ENCODE results near the gene FDXR.
A peak's percentile ranks its signal among the peaks of the same experiment; 100 is the strongest.
"Not testable (repeated sequence)": the region's sequence is repeated elsewhere in the genome, so short reads cannot be mapped to it uniquely, and the experiment has no call there.

FDXR gene

GRCh38 chr17:74916136-74916850, 43.5 kb upstream of the FDXR start:
- no peak for DNase-seq (ENCODE audit: extremely low spot score)
- POLR2A ChIA-PET = interaction anchor here (1.8 kb wide), 1 partner anchor 43 kb away, joined by 7 read pairs; the partner anchor contains the start of gene FDXR
- TF ChIP-seq SUZ12 (IDR thresholded peaks at IDR 0.05) (no peak), BHLHE40 (IDR thresholded peaks at IDR 0.05; ENCODE audit: borderline replicate concordance) (no peak), PKNOX1 (IDR thresholded peaks at IDR 0.05) (no peak), ZNF384 (IDR thresholded peaks at IDR 0.05) (no peak), NFRKB (IDR thresholded peaks at IDR 0.05) (no peak), L3MBTL2 (conservative IDR thresholded peaks at IDR 0.05) (no peak), ELF4 (IDR thresholded peaks at IDR 0.05) (no peak), TARDBP (IDR thresholded peaks at IDR 0.05) (no peak), CTBP1 (IDR thresholded peaks at IDR 0.05; ENCODE audit: borderline replicate concordance) (no peak), HDGF (IDR thresholded peaks at IDR 0.05; ENCODE audit: borderline replicate concordance) (no peak), LEF1 (IDR thresholded peaks at IDR 0.05; ENCODE audit: borderline replicate concordance) (no peak), FOXA1 (IDR thresholded peaks at IDR 0.05) (no peak), FOXM1 (IDR thresholded peaks at IDR 0.05; ENCODE audit: borderline replicate concordance) (no peak), FOXK2 (IDR thresholded peaks at IDR 0.05) (no peak), ARNT (IDR thresholded peaks at IDR 0.05) (no peak), SP1 (IDR thresholded peaks at IDR 0.05) (no peak)
- CTCF ChIA-PET = no interaction called here

- POLR2A ChIA-PET; DNase-seq (ENCODE audit: extremely low spot score); CTCF ChIA-PET: not testable (repeated sequence)
These were observed 38.6 kb upstream of the FDXR start for GRCh38 chr17:74911423-74911822.

- CTCF ChIA-PET; DNase-seq (ENCODE audit: extremely low spot score): not testable (repeated sequence)
- POLR2A ChIA-PET = interaction anchor here (0.8 kb wide), 1 partner anchor 36 kb away, joined by 4 read pairs; no protein-coding TSS in a partner anchor
These were observed 36.3 kb upstream of the FDXR start for GRCh38 chr17:74909097-74909496.

GRCh38 chr17:74907012-74907411, 34.2 kb upstream of the FDXR start:
- POLR2A ChIA-PET = interaction anchor here (4.6 kb wide), 1 partner anchor 34 kb away, joined by 36 read pairs; the partner anchor contains the start of gene FDXR
- no peak for DNase-seq (ENCODE audit: extremely low spot score)
- CTCF ChIA-PET = interaction anchor here (0.7 to 1.0 kb wide), 2 partner anchors 16 to 41 kb away, joined by 3 to 5 read pairs; no protein-coding TSS in a partner anchor
- TF ChIP-seq SUZ12 (IDR thresholded peaks at IDR 0.05) = no peak
- TF ChIP-seq ZNF384 (IDR thresholded peaks at IDR 0.05) = no peak
- no peak for TF ChIP-seq BHLHE40 (IDR thresholded peaks at IDR 0.05; ENCODE audit: borderline replicate concordance)
- TF ChIP-seq NFRKB (IDR thresholded peaks at IDR 0.05) = no peak
- TF ChIP-seq LEF1 (IDR thresholded peaks at IDR 0.05; ENCODE audit: borderline replicate concordance) = no peak
- TF ChIP-seq HDGF (IDR thresholded peaks at IDR 0.05; ENCODE audit: borderline replicate concordance) = no peak
- TF ChIP-seq FOXA1 (IDR thresholded peaks at IDR 0.05) = no peak
- TF ChIP-seq L3MBTL2 (conservative IDR thresholded peaks at IDR 0.05) = no peak
- no peak for TF ChIP-seq FOXK2 (IDR thresholded peaks at IDR 0.05)
- no peak for TF ChIP-seq ARNT (IDR thresholded peaks at IDR 0.05)
- TF ChIP-seq FOXM1 (IDR thresholded peaks at IDR 0.05; ENCODE audit: borderline replicate concordance) = no peak
- no peak for TF ChIP-seq TARDBP (IDR thresholded peaks at IDR 0.05)
- TF ChIP-seq ELF4 (IDR thresholded peaks at IDR 0.05) = no peak

- CTCF ChIA-PET = interaction anchor here (0.6 to 1.0 kb wide), 3 partner anchors 15 to 41 kb away, joined by 3 to 5 read pairs (median 3); no protein-coding TSS in a partner anchor
- not testable (repeated sequence) for DNase-seq (ENCODE audit: extremely low spot score)
- TF ChIP-seq PKNOX1 (IDR thresholded peaks at IDR 0.05) = 0 out of 2 replicates have a peak, but pooled peaks have one; percentile 7
- POLR2A ChIA-PET = interaction anchor here (4.6 kb wide), 1 partner anchor 33 kb away, joined by 36 read pairs; the partner anchor contains the start of gene FDXR
These were observed 33.5 kb upstream of the FDXR start for GRCh38 chr17:74906214-74906793.

GRCh38 chr17:74904687-74905409, 32.1 kb upstream of the FDXR start:
- TF ChIP-seq L3MBTL2 (conservative IDR thresholded peaks at IDR 0.05) (no peak), ZNF384 (IDR thresholded peaks at IDR 0.05) (no peak), NFRKB (IDR thresholded peaks at IDR 0.05) (no peak), FOXA1 (IDR thresholded peaks at IDR 0.05) (no peak), ARNT (IDR thresholded peaks at IDR 0.05) (no peak), TARDBP (IDR thresholded peaks at IDR 0.05) (no peak), HDGF (IDR thresholded peaks at IDR 0.05; ENCODE audit: borderline replicate concordance) (no peak), CTBP1 (IDR thresholded peaks at IDR 0.05; ENCODE audit: borderline replicate concordance) (no peak), FOXK2 (IDR thresholded peaks at IDR 0.05) (no peak), FOXM1 (IDR thresholded peaks at IDR 0.05; ENCODE audit: borderline replicate concordance) (no peak), ELF4 (IDR thresholded peaks at IDR 0.05) (no peak), PKNOX1 (IDR thresholded peaks at IDR 0.05) (no peak), BHLHE40 (IDR thresholded peaks at IDR 0.05; ENCODE audit: borderline replicate concordance) (no peak), SP1 (IDR thresholded peaks at IDR 0.05) (no peak), LEF1 (IDR thresholded peaks at IDR 0.05; ENCODE audit: borderline replicate concordance) (no peak), SUZ12 (IDR thresholded peaks at IDR 0.05) (no peak)
- ChIA-PET CTCF (no interaction called here), POLR2A (interaction anchor here (0.8 to 4.6 kb wide), 2 partner anchors 16 to 32 kb away, joined by 3 to 36 read pairs; partner anchors contain the start of gene FDXR)
- DNase-seq (ENCODE audit: extremely low spot score) = no peak
